Measurements from ENCODE around the gene RTBDN. TPM values are rescaled to one million over a fixed set of nuclear protein-coding genes. Genes with fewer than 3 reads are reported as not detected.

RTBDN gene
- total and polyA plus RNA-seq, 10 of the 15 experiments (the other 5 are each of a cell fraction or from before 2014, with no cell fraction given): 0.45 TPM; not detected in 9

GRCh38 chr19:12796146-12797071, 38.0 kb downstream of the RTBDN start:
- DNase-seq (ENCODE audit: low read depth, low spot score) (no peak), ATAC-seq (peak; percentile 6; the same call in 2 of the 3 replicates), FAIRE-seq (peak; percentile 23)
- H3K9me3 ChIP-seq (replicated peaks; ENCODE audit: control insufficient read depth, insufficient read depth, low read length): no peaks in the 10 kb centered on the region; the same call in 2 of the 3 replicates
- WGBS (ENCODE audit: insufficient coverage, insufficient replicate concordance, low lambda C conversion rate, missing lambda C conversion rate): 5% methylated on average over 18 of the region's 18 CpGs
- peak overlapping the region; percentile 60 for H3K27ac ChIP-seq (ENCODE audit: control insufficient read depth, insufficient read depth)
- ChIA-PET RAD21 (ENCODE audit: unreplicated experiment) (interaction anchor here (0.7 to 11.4 kb wide), 21 partner anchors 9 to 183 kb away, joined by 3 to 303 read pairs (median 5); partner anchors contain the start of genes FBXW9, HOOK2, RNASEH2A and TRIR), SMC1A (ENCODE audit: uncharacterized antibody, unreplicated experiment) (interaction anchor here (0.7 to 11.5 kb wide), 17 partner anchors 9 to 310 kb away, joined by 3 to 240 read pairs (median 4); partner anchors contain the start of gene RNASEH2A), CTCF (interaction anchor here (0.7 to 12.9 kb wide), 25 partner anchors 9 to 872 kb away, joined by 3 to 537 read pairs (median 6); partner anchors contain the start of genes CALR, DNASE2, GCDH and GET3), POLR2A (interaction anchor here (0.5 to 8.2 kb wide), 9 partner anchors 9 to 123 kb away, joined by 3 to 303 read pairs (median 5); partner anchors contain the start of gene HOOK2)
- H2AFZ ChIP-seq (ENCODE audit: control insufficient read depth, low read depth, low read length): peak overlapping the region; percentile 70
- H3K36me3 ChIP-seq (ENCODE audit: control insufficient read depth in 2 of 2, insufficient read depth in 2 of 2, low read length in 1 of 2): peaks cover 0 to 1% of the 10 kb centered on the region in 2 experiments; a peak in 2 of 4 replicates
- H3K27me3 ChIP-seq (replicated peaks in 1 of 2; ENCODE audit: control insufficient read depth in 2 of 2, insufficient read depth in 2 of 2, low read length in 1 of 2): no peaks in the 10 kb centered on the region
- in situ Hi-C loops (cut with MboI): loop anchor here (5.0 kb wide), 1 partner anchor 34 kb away; no protein-coding TSS in a partner anchor
- peaks cover 31% of the 10 kb centered on the region for H3K79me2 ChIP-seq (ENCODE audit: control insufficient read depth, insufficient read depth, low read length)
- H3K4me2 ChIP-seq (ENCODE audit: control insufficient read depth, insufficient read depth): peak overlapping the region; percentile 78
- BruUV-seq (replicated peaks): no TSS peak
- 0 out of 2 replicates have a peak overlapping the region, but pooled peaks have one; percentile 19 for H3K9ac ChIP-seq (ENCODE audit: control insufficient read depth, insufficient read depth, low read length)
- H3K4me3 ChIP-seq: peak overlapping the region; percentile 14; the same call in 1 of the 2 replicates
- no peaks in the 10 kb centered on the region for H4K20me1 ChIP-seq (ENCODE audit: control insufficient read depth, insufficient read depth)
- peaks cover 22% of the 10 kb centered on the region for H3K4me1 ChIP-seq (ENCODE audit: control insufficient read depth, insufficient read depth, low read length)
- intact Hi-C loops (cut with micrococcal nuclease; ENCODE audit: unreplicated experiment): loop anchor here (1.0 kb wide), 4 partner anchors 19 to 120 kb away; no protein-coding TSS in a partner anchor
- TF ChIP-seq, protein P1, sequence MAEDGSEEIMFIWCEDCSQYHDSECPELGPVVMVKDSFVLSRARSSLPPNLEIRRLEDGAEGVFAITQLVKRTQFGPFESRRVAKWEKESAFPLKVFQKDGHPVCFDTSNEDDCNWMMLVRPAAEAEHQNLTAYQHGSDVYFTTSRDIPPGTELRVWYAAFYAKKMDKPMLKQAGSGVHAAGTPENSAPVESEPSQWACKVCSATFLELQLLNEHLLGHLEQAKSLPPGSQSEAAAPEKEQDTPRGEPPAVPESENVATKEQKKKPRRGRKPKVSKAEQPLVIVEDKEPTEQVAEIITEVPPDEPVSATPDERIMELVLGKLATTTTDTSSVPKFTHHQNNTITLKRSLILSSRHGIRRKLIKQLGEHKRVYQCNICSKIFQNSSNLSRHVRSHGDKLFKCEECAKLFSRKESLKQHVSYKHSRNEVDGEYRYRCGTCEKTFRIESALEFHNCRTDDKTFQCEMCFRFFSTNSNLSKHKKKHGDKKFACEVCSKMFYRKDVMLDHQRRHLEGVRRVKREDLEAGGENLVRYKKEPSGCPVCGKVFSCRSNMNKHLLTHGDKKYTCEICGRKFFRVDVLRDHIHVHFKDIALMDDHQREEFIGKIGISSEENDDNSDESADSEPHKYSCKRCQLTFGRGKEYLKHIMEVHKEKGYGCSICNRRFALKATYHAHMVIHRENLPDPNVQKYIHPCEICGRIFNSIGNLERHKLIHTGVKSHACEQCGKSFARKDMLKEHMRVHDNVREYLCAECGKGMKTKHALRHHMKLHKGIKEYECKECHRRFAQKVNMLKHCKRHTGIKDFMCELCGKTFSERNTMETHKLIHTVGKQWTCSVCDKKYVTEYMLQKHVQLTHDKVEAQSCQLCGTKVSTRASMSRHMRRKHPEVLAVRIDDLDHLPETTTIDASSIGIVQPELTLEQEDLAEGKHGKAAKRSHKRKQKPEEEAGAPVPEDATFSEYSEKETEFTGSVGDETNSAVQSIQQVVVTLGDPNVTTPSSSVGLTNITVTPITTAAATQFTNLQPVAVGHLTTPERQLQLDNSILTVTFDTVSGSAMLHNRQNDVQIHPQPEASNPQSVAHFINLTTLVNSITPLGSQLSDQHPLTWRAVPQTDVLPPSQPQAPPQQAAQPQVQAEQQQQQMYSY (CRISPR knock-in tag; IDR thresholded peaks at IDR 0.05): no peak
- TF ChIP-seq TBL1XR1 (IDR thresholded peaks at IDR 0.05; ENCODE audit: low read depth, low read length): no peak
- peak; percentile 99 for TF ChIP-seq SMC3 (IDR thresholded peaks at IDR 0.05; ENCODE audit: borderline replicate concordance, low read length)
- TF ChIP-seq POLR2A (IDR thresholded peaks at IDR 0.05; ENCODE audit: low read depth, low read length): peak; percentile 48
- TF ChIP-seq IRF4 (IDR thresholded peaks at IDR 0.05; ENCODE audit: low read depth, low read length): peak; percentile 71; the same call in 1 of the 2 replicates
- no peak for TF ChIP-seq CHD4 (IDR thresholded peaks at IDR 0.05)
- peak; percentile 99 for TF ChIP-seq RAD21 (IDR thresholded peaks at IDR 0.05; ENCODE audit: insufficient read depth, low read depth, low read length)
- TF ChIP-seq IKZF1 (conservative IDR thresholded peaks at IDR 0.05): peak; percentile 61; the same call in 1 of the 2 replicates
- peak; percentile 64; the same call in 1 of the 2 replicates for TF ChIP-seq CBFB (IDR thresholded peaks at IDR 0.05; ENCODE audit: low read depth)
- TF ChIP-seq ZNF207 (IDR thresholded peaks at IDR 0.05; ENCODE audit: borderline replicate concordance): no peak; the same call in 1 of the 2 replicates
- TF ChIP-seq ATF7 (IDR thresholded peaks at IDR 0.05; ENCODE audit: low read depth): peak; percentile 40; the same call in 1 of the 2 replicates
- TF ChIP-seq POU2F2 (IDR thresholded peaks at IDR 0.05; ENCODE audit: borderline replicate concordance, low read depth, low read length): peak; percentile 71; the same call in 2 of the 3 replicates
- peak; percentile 70; the same call in 1 of the 2 replicates for TF ChIP-seq SMARCA5 (IDR thresholded peaks at IDR 0.05)
- TF ChIP-seq IKZF2 (IDR thresholded peaks at IDR 0.05): peak; percentile 52 to 53; a peak in 2 of 4 replicates
- TF ChIP-seq, protein P2, sequence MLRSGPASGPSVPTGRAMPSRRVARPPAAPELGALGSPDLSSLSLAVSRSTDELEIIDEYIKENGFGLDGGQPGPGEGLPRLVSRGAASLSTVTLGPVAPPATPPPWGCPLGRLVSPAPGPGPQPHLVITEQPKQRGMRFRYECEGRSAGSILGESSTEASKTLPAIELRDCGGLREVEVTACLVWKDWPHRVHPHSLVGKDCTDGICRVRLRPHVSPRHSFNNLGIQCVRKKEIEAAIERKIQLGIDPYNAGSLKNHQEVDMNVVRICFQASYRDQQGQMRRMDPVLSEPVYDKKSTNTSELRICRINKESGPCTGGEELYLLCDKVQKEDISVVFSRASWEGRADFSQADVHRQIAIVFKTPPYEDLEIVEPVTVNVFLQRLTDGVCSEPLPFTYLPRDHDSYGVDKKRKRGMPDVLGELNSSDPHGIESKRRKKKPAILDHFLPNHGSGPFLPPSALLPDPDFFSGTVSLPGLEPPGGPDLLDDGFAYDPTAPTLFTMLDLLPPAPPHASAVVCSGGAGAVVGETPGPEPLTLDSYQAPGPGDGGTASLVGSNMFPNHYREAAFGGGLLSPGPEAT (IDR thresholded peaks at IDR 0.05; ENCODE audit: low read depth): 0 out of 2 replicates have a peak, but pooled peaks have one; percentile 54
- TF ChIP-seq HCFC1 (IDR thresholded peaks at IDR 0.05; ENCODE audit: low read length): no peak
